Trophoblast cell (in vitro differentiated cells and primary cell): ENCODE measurements around the gene PBOV1.

Experiments used
- DNase-seq, 2 donors: peaks; one replicate each; pipeline ENCODE4 v3.0.0-alpha.2; 2016
- H2AFZ ChIP-seq: 2 replicates; pipeline ENCODE4 v1.6.1; 2013; ENCODE audit warnings: low read length, moderate library complexity, mild to moderate bottlenecking; ENCODE audit not compliant: insufficient read depth, poor library complexity
- H2AK5ac ChIP-seq: 2 replicates; pipeline ENCODE4 v1.6.1; 2013; ENCODE audit warnings: mild to moderate bottlenecking, low read length
- H2BK120ac ChIP-seq: 2 replicates; pipeline ENCODE4 v1.6.1; 2013; ENCODE audit warnings: low read length, mild to moderate bottlenecking, moderate library complexity; ENCODE audit not compliant: insufficient read depth, poor library complexity
- H2BK12ac ChIP-seq: 2 replicates; pipeline ENCODE4 v1.6.1; 2013; ENCODE audit warnings: mild to moderate bottlenecking, low read length, moderate library complexity
- H2BK5ac ChIP-seq: 2 replicates; pipeline ENCODE4 v1.6.1; 2013; ENCODE audit warnings: low read length, low read depth, moderate library complexity, mild to moderate bottlenecking; ENCODE audit not compliant: poor library complexity
- H3K14ac ChIP-seq: 2 replicates; pipeline ENCODE4 v1.6.1; 2013; ENCODE audit warnings: mild to moderate bottlenecking, low read length
- H3K18ac ChIP-seq: 2 replicates; pipeline ENCODE4 v1.6.1; 2013; ENCODE audit warnings: mild to moderate bottlenecking, low read length
- H3K23ac ChIP-seq: 2 replicates; pipeline ENCODE4 v1.6.1; 2013; ENCODE audit warnings: low read length
- H3K27ac ChIP-seq: 2 replicates; pipeline ENCODE4 v1.5.1; 2013; ENCODE audit warnings: low read depth, mild to moderate bottlenecking, inconsistent platforms, low read length, moderate library complexity
- H3K27me3 ChIP-seq: 2 replicates; pipeline ENCODE4 v1.6.1; 2013; ENCODE audit warnings: inconsistent platforms, mild to moderate bottlenecking, low read length, moderate library complexity; ENCODE audit not compliant: insufficient read depth
- H3K36me3 ChIP-seq, 2 experiments: 1 replicate in 1 of 2; 2 replicates in 1 of 2; pipeline ENCODE4 v1.6.1; 2013; ENCODE audit warnings: low read length in 2 of 2, mild to moderate bottlenecking in 2 of 2, moderate library complexity in 1 of 2; ENCODE audit not compliant: insufficient read depth in 2 of 2, control insufficient read depth in 1 of 2
- H3K4ac ChIP-seq: 2 replicates; pipeline ENCODE4 v1.6.1; 2013; ENCODE audit warnings: low read depth, mild to moderate bottlenecking, low read length, moderate library complexity
- H3K4me1 ChIP-seq, 2 experiments: 1 replicate in 1 of 2; 2 replicates in 1 of 2; pipeline ENCODE4 v1.6.1; 2013; ENCODE audit warnings: low read length in 2 of 2, mild to moderate bottlenecking in 2 of 2, moderate library complexity in 1 of 2; ENCODE audit not compliant: insufficient read depth in 2 of 2, control insufficient read depth in 1 of 2
- H3K4me2 ChIP-seq: 2 replicates; pipeline ENCODE4 v1.6.1; 2013; ENCODE audit warnings: inconsistent platforms, mild to moderate bottlenecking, low read length, moderate library complexity
- H3K4me3 ChIP-seq: 2 replicates; pipeline ENCODE4 v1.5.1; 2013; ENCODE audit warnings: mild to moderate bottlenecking, low read depth, low read length, inconsistent platforms
- H3K79me1 ChIP-seq: one replicate; pipeline ENCODE4 v1.6.1; 2013; ENCODE audit warnings: low read length
- H3K79me2 ChIP-seq: 2 replicates; pipeline ENCODE4 v1.6.1; 2013; ENCODE audit warnings: low read length, mild to moderate bottlenecking; ENCODE audit not compliant: control insufficient read depth, insufficient read depth, poor library complexity
- H3K9ac ChIP-seq: 2 replicates; pipeline ENCODE4 v1.6.1; 2013; ENCODE audit warnings: mild to moderate bottlenecking, low read length
- H3K9me3 ChIP-seq: 2 replicates; pipeline ENCODE4 v1.6.1; 2013; ENCODE audit warnings: low read depth, mild to moderate bottlenecking, control low read depth, inconsistent platforms, low read length; ENCODE audit not compliant: insufficient read depth
- H4K12ac ChIP-seq: 2 replicates; pipeline ENCODE4 v1.6.1; 2013; ENCODE audit warnings: low read depth, mild to moderate bottlenecking, low read length, moderate library complexity
- H4K8ac ChIP-seq: 2 replicates; pipeline ENCODE4 v1.6.1; 2013; ENCODE audit warnings: low read depth, mild to moderate bottlenecking, low read length, moderate library complexity
- H4K91ac ChIP-seq: one replicate; pipeline ENCODE4 v1.6.1; 2013; ENCODE audit warnings: low read depth, mild to moderate bottlenecking, low read length, moderate library complexity
- WGBS: extraction: QIAGEN DNeasy Blood & Tissue Kit; methylation state at CpG from one replicate; pipeline ENCODE4 v1.1.7; 2013; ENCODE audit warnings: missing lambda C conversion rate; ENCODE audit not compliant: insufficient read length, insufficient coverage; ENCODE audit errors: extremely low coverage; 5-methylcytosine and 5-hydroxymethylcytosine counted together

PBOV1 gene

GRCh38 chr6:138176652-138177232 is 41.5 kb downstream of the PBOV1 start:
- H3K4me1 ChIP-seq, result no peaks in the 10 kb centered on the region
- no peak for DNase-seq
- no peak overlapping the region for H3K14ac ChIP-seq
- H3K4me2 ChIP-seq, result no peak overlapping the region
- H2AFZ ChIP-seq, result no peak overlapping the region
- H3K79me2 ChIP-seq, result no peaks in the 10 kb centered on the region
- no peak overlapping the region for H2BK5ac ChIP-seq
- H3K27ac ChIP-seq, result no peak overlapping the region
- H3K18ac ChIP-seq, result no peak overlapping the region
- no peak overlapping the region for H2BK12ac ChIP-seq
- no CpG with 5 or more reads among the region's 2 CpGs for WGBS
- H3K4ac ChIP-seq, result no peak overlapping the region
- H4K8ac ChIP-seq, result no peak overlapping the region
- H2BK120ac ChIP-seq, result no peak overlapping the region
- no peak overlapping the region for H4K91ac ChIP-seq
- H3K36me3 ChIP-seq, result no peaks in the 10 kb centered on the region
- H3K9ac ChIP-seq, result no peak overlapping the region
- no peak overlapping the region for H3K4me3 ChIP-seq
- no peak overlapping the region for H2AK5ac ChIP-seq
- H3K27me3 ChIP-seq, result no peaks in the 10 kb centered on the region
- H3K9me3 ChIP-seq, result no peaks in the 10 kb centered on the region
- no peaks in the 10 kb centered on the region for H3K79me1 ChIP-seq
- no peak overlapping the region for H3K23ac ChIP-seq
- H4K12ac ChIP-seq, result no peak overlapping the region

DNA sequence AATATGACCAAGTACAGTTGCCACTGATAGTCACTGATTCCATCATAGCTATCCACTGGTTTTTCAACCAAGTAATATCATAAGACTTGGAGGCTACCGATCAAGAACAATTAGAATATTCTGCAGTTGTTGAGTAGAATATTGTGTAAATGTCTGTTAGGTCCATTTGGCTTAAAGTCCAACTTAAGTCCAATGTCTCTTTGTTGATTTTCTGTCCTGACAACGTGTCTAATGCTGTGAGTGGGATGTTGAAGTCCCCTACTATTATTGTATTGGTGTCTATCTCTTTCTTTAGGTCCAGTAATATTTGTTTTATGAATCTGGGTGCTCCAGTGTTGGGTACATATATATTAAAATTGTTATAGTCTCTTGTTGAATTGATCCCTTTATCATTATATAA is 42.7 kb downstream of the PBOV1 start:
- Histone ChIP-seq H3K9me3 (no peaks in the 10 kb centered on the region), H3K27ac (no peak overlapping the region), H3K4me2 (no peak overlapping the region), H3K18ac (no peak overlapping the region), H4K8ac (no peak overlapping the region), H3K23ac (no peak overlapping the region), H3K27me3 (no peaks in the 10 kb centered on the region), H4K91ac (no peak overlapping the region), H3K79me2 (no peaks in the 10 kb centered on the region), H3K79me1 (no peaks in the 10 kb centered on the region), H3K4ac (no peak overlapping the region), H3K36me3 (no peaks in the 10 kb centered on the region), H2BK120ac (no peak overlapping the region), H3K9ac (no peak overlapping the region), H2BK5ac (no peak overlapping the region), H3K14ac (no peak overlapping the region), H2AFZ (no peak overlapping the region), H3K4me3 (no peak overlapping the region), H3K4me1 (no peaks in the 10 kb centered on the region), H4K12ac (no peak overlapping the region), H2BK12ac (no peak overlapping the region), H2AK5ac (no peak overlapping the region)
- no CpG with 5 or more reads among the region's 2 CpGs for WGBS
- no peak for DNase-seq
